H9 (cell line): Measurements from ENCODE around the gene PDZD7. TPM values are rescaled to one million over a fixed set of nuclear protein-coding genes. Genes with fewer than 3 reads are reported as not detected.
A peak's percentile ranks its signal among the peaks of the same experiment; 100 is the strongest.

Experiments
- DNase-seq: peaks from one replicate; pipeline ENCODE4 v3.0.0-alpha.2; 2017
- H2AFZ ChIP-seq: one replicate; pipeline ENCODE4 v1.6.1; 2013; ENCODE audit warnings: mild to moderate bottlenecking, low read length, control low read depth, moderate library complexity
- H2AK5ac ChIP-seq: 2 replicates; pipeline ENCODE4 v1.6.1; 2013; ENCODE audit warnings: low read length, control low read depth, mixed read lengths; ENCODE audit not compliant: insufficient read length
- H2BK120ac ChIP-seq: one replicate; pipeline ENCODE4 v1.6.1; 2013; ENCODE audit warnings: low read depth, mild to moderate bottlenecking, low read length, control low read depth, inconsistent platforms; ENCODE audit not compliant: poor library complexity, severe bottlenecking
- H2BK12ac ChIP-seq: 2 replicates; pipeline ENCODE4 v1.6.1; 2013; ENCODE audit warnings: low read length, control low read depth, mixed read lengths, low read depth; ENCODE audit not compliant: insufficient read length
- H2BK15ac ChIP-seq: 2 replicates; pipeline ENCODE4 v1.6.1; 2013; ENCODE audit warnings: low read depth, low read length, control low read depth
- H2BK20ac ChIP-seq: one replicate; pipeline ENCODE4 v1.6.1; 2013; ENCODE audit warnings: low read depth, mild to moderate bottlenecking, low read length, control low read depth, inconsistent platforms; ENCODE audit not compliant: poor library complexity, severe bottlenecking
- H2BK5ac ChIP-seq: 2 replicates; pipeline ENCODE4 v1.6.1; 2013; ENCODE audit warnings: low read length, control low read depth, mixed read lengths; ENCODE audit not compliant: insufficient read length
- H3K14ac ChIP-seq: 2 replicates; pipeline ENCODE4 v1.6.1; 2013; ENCODE audit warnings: low read length, control low read depth; ENCODE audit not compliant: insufficient read depth
- H3K18ac ChIP-seq: 2 replicates; pipeline ENCODE4 v1.6.1; 2013; ENCODE audit warnings: low read depth, mild to moderate bottlenecking, mixed read lengths, low read length, control low read depth; ENCODE audit not compliant: insufficient read length
- H3K23ac ChIP-seq: 2 replicates; pipeline ENCODE4 v1.6.1; 2013; ENCODE audit warnings: low read length, control low read depth, mixed read lengths, low read depth; ENCODE audit not compliant: insufficient read length
- H3K23me2 ChIP-seq: 2 replicates; pipeline ENCODE4 v1.6.1; 2013; ENCODE audit warnings: low read depth, mild to moderate bottlenecking, mixed read lengths, low read length, control low read depth; ENCODE audit not compliant: insufficient read length, poor library complexity, severe bottlenecking
- H3K27ac ChIP-seq: 2 replicates; pipeline ENCODE4 v1.5.1; 2013; ENCODE audit warnings: low read length, control low read depth, mixed read lengths, low read depth; ENCODE audit not compliant: insufficient read length
- H3K27me3 ChIP-seq: 2 replicates; pipeline ENCODE4 v1.6.1; 2013; ENCODE audit warnings: low read length, control low read depth, inconsistent platforms; ENCODE audit not compliant: insufficient read depth
- H3K4ac ChIP-seq: 2 replicates; pipeline ENCODE4 v1.6.1; 2013; ENCODE audit warnings: low read depth, mild to moderate bottlenecking, control low read depth, inconsistent platforms, low read length, moderate library complexity
- H3K4me1 ChIP-seq: 2 replicates; pipeline ENCODE4 v1.6.1; 2013; ENCODE audit warnings: low read length, control low read depth, inconsistent platforms; ENCODE audit not compliant: insufficient read depth
- H3K4me2 ChIP-seq: 2 replicates; pipeline ENCODE4 v1.6.1; 2013; ENCODE audit warnings: low read length, control low read depth, mixed read lengths; ENCODE audit not compliant: insufficient read length, insufficient read depth
- H3K56ac ChIP-seq: 2 replicates; pipeline ENCODE4 v1.6.1; 2013; ENCODE audit warnings: low read depth, mild to moderate bottlenecking, mixed read lengths, low read length, control low read depth; ENCODE audit not compliant: insufficient read length
- H3K79me1 ChIP-seq: 2 replicates; pipeline ENCODE4 v1.6.1; 2013; ENCODE audit warnings: low read depth, mild to moderate bottlenecking, moderate library complexity, low read length, control low read depth, inconsistent platforms; ENCODE audit not compliant: insufficient read depth, poor library complexity, severe bottlenecking
- H3K79me2 ChIP-seq: 2 replicates; pipeline ENCODE4 v1.6.1; 2013; ENCODE audit warnings: low read length, control low read depth, inconsistent platforms; ENCODE audit not compliant: insufficient read depth
- H3K9ac ChIP-seq: 2 replicates; pipeline ENCODE4 v1.6.1; 2013; ENCODE audit warnings: low read length, control low read depth, mixed read lengths; ENCODE audit not compliant: insufficient read length; ENCODE audit errors: extremely low read depth
- H3K9me3 ChIP-seq: one replicate; pipeline ENCODE4 v1.6.1; 2013; ENCODE audit warnings: low read depth, low read length, inconsistent platforms; ENCODE audit not compliant: control insufficient read depth
- H3T11ph ChIP-seq: one replicate; pipeline ENCODE4 v1.6.1; 2013; ENCODE audit warnings: mild to moderate bottlenecking, low read length, control low read depth, inconsistent platforms
- H4K20me1 ChIP-seq: one replicate; pipeline ENCODE4 v1.6.1; 2013; ENCODE audit not compliant: control insufficient read depth, insufficient read length, insufficient read depth
- H4K5ac ChIP-seq: 2 replicates; pipeline ENCODE4 v1.6.1; 2013; ENCODE audit warnings: low read depth, mild to moderate bottlenecking, mixed read lengths, low read length, control low read depth; ENCODE audit not compliant: insufficient read length
- H4K8ac ChIP-seq: replicated peaks from 2 replicates; pipeline ENCODE4 v1.6.1; 2013; ENCODE audit warnings: low read length, control low read depth, mixed read lengths, low read depth; ENCODE audit not compliant: insufficient read length
- H4K91ac ChIP-seq: 2 replicates; pipeline ENCODE4 v1.6.1; 2013; ENCODE audit warnings: low read depth, mild to moderate bottlenecking, moderate library complexity, mixed read lengths, low read length, control low read depth; ENCODE audit not compliant: insufficient read length
- H3K27ac Mint-ChIP-seq, 3 experiments: 2 replicates in 2 of 3; 3 replicates in 1 of 3; pipeline ENCODE4 v1.8.0; 2020 to 2021; ENCODE audit warnings: mixed read lengths in 3 of 3, mild to moderate bottlenecking in 1 of 3, moderate library complexity in 1 of 3
- H3K27me3 Mint-ChIP-seq: 2 replicates; pipeline ENCODE4 v1.8.0; 2021; ENCODE audit warnings: low read depth, mild to moderate bottlenecking, moderate library complexity, mixed read lengths
- H3K36me3 Mint-ChIP-seq, 3 experiments: 2 replicates in 2 of 3; 3 replicates in 1 of 3; pipeline ENCODE4 v1.8.0; 2020 to 2021; ENCODE audit warnings: low read depth in 3 of 3, mixed read lengths in 3 of 3; ENCODE audit not compliant: insufficient read depth in 1 of 3
- H3K4me1 Mint-ChIP-seq, 2 experiments: 2 replicates each; pipeline ENCODE4 v1.8.0; 2020; ENCODE audit warnings: mixed read lengths in 2 of 2
- H3K4me3 Mint-ChIP-seq, 2 experiments: 2 replicates in 1 of 2; 3 replicates in 1 of 2; pipeline ENCODE4 v1.8.0; 2020 to 2021; ENCODE audit warnings: mild to moderate bottlenecking in 2 of 2, mixed read lengths in 2 of 2, moderate library complexity in 1 of 2
- H3K9me3 Mint-ChIP-seq, 2 experiments: 2 replicates in 1 of 2; 3 replicates in 1 of 2; pipeline ENCODE4 v1.8.0; 2020; ENCODE audit warnings: mild to moderate bottlenecking in 2 of 2, mixed read lengths in 2 of 2, moderate library complexity in 1 of 2
- WGBS: extraction: QIAGEN DNeasy Blood & Tissue Kit; methylation state at CpG from one replicate; pipeline ENCODE4 v1.1.7; 2013; ENCODE audit warnings: missing lambda C conversion rate, low lambda C conversion rate, mixed read lengths; ENCODE audit not compliant: insufficient read length; ENCODE audit errors: extremely low coverage; 5-methylcytosine and 5-hydroxymethylcytosine counted together
- total RNA-seq: library from RNA; stranded (reverse); gene quantifications from 2 replicates; pipeline ENCODE4 v1.2.1, GENCODE V29; 2021
- TF ChIP-seq, protein P1 (sequence below): fragments of 200-600 bp; sonication (generic); conservative IDR thresholded peaks from 3 replicates; pipeline ENCODE4 v1.8.0; 2021; ENCODE audit warnings: antibody characterized with exemption, mild to moderate bottlenecking

Gene PDZD7
- total RNA-seq, 1 experiment from 2014 or later, result 2.0 TPM

- H3K27ac ChIP-seq, result no peak within 1 kb of the TSS
Measured at GRCh38 chr10:100969187-100970075, 61.5 kb downstream of the PDZD7 start, which contains the start of gene SEMA4G. Gene SEMA4G (plus strand): TSS chr10:100969504. CDS start chr10:100972913, 3,409 bp downstream.

More at GRCh38 chr10:100969187-100970075, 61.5 kb downstream of the PDZD7 start, which contains the start of gene SEMA4G:
- Histone ChIP-seq H3K4ac (no peak within 1 kb of the TSS), H3K23ac (no peak within 1 kb of the TSS), H3K56ac (no peak within 1 kb of the TSS), H3K9me3 (no peaks in the 10 kb centered on the region), H3K9ac (no peak within 1 kb of the TSS), H3K4me2 (peak within 1 kb of the TSS; percentile 95), H2AFZ (no peak within 1 kb of the TSS), H3T11ph (no peak within 1 kb of the TSS), H3K4me1 (no peaks in the 10 kb centered on the region), H3K14ac (peak within 1 kb of the TSS; percentile 26; the same call in 1 of the 2 replicates), H4K91ac (no peak within 1 kb of the TSS), H2BK12ac (no peak within 1 kb of the TSS), H2AK5ac (no peak within 1 kb of the TSS), H2BK15ac (no peak within 1 kb of the TSS), H4K5ac (no peak within 1 kb of the TSS), H4K8ac (no peak within 1 kb of the TSS), H3K79me1 (no peaks in the 10 kb centered on the region), H3K27me3 (no peaks in the 10 kb centered on the region), H2BK120ac (no peak within 1 kb of the TSS), H3K18ac (no peak within 1 kb of the TSS), H2BK20ac (no peak within 1 kb of the TSS), H2BK5ac (no peak within 1 kb of the TSS), H4K20me1 (no peaks in the 10 kb centered on the region), H3K79me2 (no peaks in the 10 kb centered on the region), H3K23me2 (peaks cover 12% of the 10 kb centered on the region)
- no peaks in the 10 kb centered on the region; a peak in 1 of 5 replicates for H3K9me3 Mint-ChIP-seq
- H3K4me1 Mint-ChIP-seq, result peaks cover 32 to 34% of the 10 kb centered on the region in 2 experiments
- no peak within 1 kb of the TSS for H3K27ac Mint-ChIP-seq
- H3K36me3 Mint-ChIP-seq, result peaks cover 0 to 2% (median 0%) of the 10 kb centered on the region in 3 experiments; a peak in 2 of 7 replicates
- H3K4me3 Mint-ChIP-seq, result peak within 1 kb of the TSS; percentile 66 to 84
- no CpG with 5 or more reads among the region's 70 CpGs for whole genome bisulfite sequencing
- peaks cover 7% of the 10 kb centered on the region for H3K27me3 Mint-ChIP-seq
- peak; percentile 84 for DNase-seq
- TF ChIP-seq, protein P1, sequence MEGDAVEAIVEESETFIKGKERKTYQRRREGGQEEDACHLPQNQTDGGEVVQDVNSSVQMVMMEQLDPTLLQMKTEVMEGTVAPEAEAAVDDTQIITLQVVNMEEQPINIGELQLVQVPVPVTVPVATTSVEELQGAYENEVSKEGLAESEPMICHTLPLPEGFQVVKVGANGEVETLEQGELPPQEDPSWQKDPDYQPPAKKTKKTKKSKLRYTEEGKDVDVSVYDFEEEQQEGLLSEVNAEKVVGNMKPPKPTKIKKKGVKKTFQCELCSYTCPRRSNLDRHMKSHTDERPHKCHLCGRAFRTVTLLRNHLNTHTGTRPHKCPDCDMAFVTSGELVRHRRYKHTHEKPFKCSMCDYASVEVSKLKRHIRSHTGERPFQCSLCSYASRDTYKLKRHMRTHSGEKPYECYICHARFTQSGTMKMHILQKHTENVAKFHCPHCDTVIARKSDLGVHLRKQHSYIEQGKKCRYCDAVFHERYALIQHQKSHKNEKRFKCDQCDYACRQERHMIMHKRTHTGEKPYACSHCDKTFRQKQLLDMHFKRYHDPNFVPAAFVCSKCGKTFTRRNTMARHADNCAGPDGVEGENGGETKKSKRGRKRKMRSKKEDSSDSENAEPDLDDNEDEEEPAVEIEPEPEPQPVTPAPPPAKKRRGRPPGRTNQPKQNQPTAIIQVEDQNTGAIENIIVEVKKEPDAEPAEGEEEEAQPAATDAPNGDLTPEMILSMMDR, result peak; percentile 84
